GM23248 (cell line): ENCODE data around the gene PPM1H.

Experiments
- EZH2 ChIP-seq: fragments of 200-600 bp; sonication (generic); IDR thresholded peaks from 2 replicates; pipeline ENCODE4 v1.6.1; 2018; ENCODE audit warnings: antibody characterized with exemption, mild to moderate bottlenecking; ENCODE audit not compliant: insufficient read depth, poor library complexity, severe bottlenecking
- EZH2phosphoT487 ChIP-seq: fragments of 200-600 bp; sonication (generic); IDR thresholded peaks from 2 replicates; pipeline ENCODE4 v1.6.1; 2018; ENCODE audit warnings: antibody characterized with exemption, moderate library complexity, mild to moderate bottlenecking, low read depth; ENCODE audit not compliant: insufficient read depth

GRCh38 chr12:62977418-62977817, 42.5 kb upstream of the PPM1H start:
- TF ChIP-seq EZH2, result no peak
- no peak for TF ChIP-seq EZH2phosphoT487
